BJ (cell line): Measurements from ENCODE around the gene CORO2B. TPM values are rescaled to one million over a fixed set of nuclear protein-coding genes. Genes with fewer than 3 reads are reported as not detected.

Source experiments
- CTCF ChIA-PET: fragments of 350-600 bp; formaldehyde crosslinking; extraction: SDS; loops from one replicate; lab custom pipeline; 2021; ENCODE audit warnings: antibody characterized with exemption, inconsistent platforms; lab: Yijun Ruan, JAX
- POLR2A ChIA-PET: fragments of 300-600 bp; sonication (Branson Sonifier 250); formaldehyde crosslinking; extraction: SDS; loops from one replicate; lab custom pipeline; 2021; ENCODE audit warnings: antibody characterized with exemption; lab: Charles Lee
- DNase-seq: peaks from one replicate; pipeline ENCODE4 v3.0.0-alpha.2; 2011; ENCODE audit warnings: low read depth
- H3K27me3 ChIP-seq: 2 replicates; pipeline ENCODE4 v1.6.0; 2011; ENCODE audit warnings: low read length; ENCODE audit not compliant: control insufficient read depth, insufficient read depth
- H3K36me3 ChIP-seq: 2 replicates; pipeline ENCODE4 v1.5.1; 2011; ENCODE audit warnings: low read length; ENCODE audit not compliant: control insufficient read depth, insufficient read depth
- H3K4me3 ChIP-seq: 2 replicates; pipeline ENCODE4 v1.5.1; 2011; ENCODE audit warnings: low read depth, mild to moderate bottlenecking, control low read depth, low read length
- polyA plus RNA-seq: library from polyadenylated mRNA; depleted of rRNA; stranded (reverse); fragments of >200 nt; gene quantifications from 2 replicates; pipeline ENCODE4 v1.2.3, GENCODE V29; 2011
- TF ChIP-seq, protein P1 (sequence below): IDR thresholded peaks from 2 replicates; pipeline ENCODE4 v1.5.1; 2011; ENCODE audit warnings: low read depth, mild to moderate bottlenecking, control low read depth, inconsistent platforms, low read length, moderate library complexity; ENCODE audit not compliant: insufficient read depth

CORO2B gene
- polyA plus RNA-seq, 1 experiment = 7.7 TPM

DNA sequence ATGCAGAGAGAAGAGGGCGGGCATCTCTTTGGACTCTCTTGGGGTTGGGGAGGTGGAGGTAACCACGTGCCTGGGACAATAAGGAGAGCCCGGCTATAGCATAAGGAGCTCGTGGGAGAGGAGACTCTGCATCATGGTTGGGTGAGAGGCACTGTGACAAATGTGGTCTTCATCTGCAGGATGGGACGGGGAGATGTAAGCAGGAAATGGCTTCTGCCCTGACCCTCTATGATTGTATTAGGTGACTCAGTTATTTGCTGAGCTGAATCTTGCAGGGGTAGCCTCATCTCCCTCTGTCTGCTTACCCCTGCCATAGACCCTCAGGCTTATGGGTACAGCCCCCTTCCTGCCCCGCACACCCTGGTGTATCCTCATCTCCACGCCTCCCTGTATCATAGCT is 48.7 kb downstream of the CORO2B start:
- CTCF ChIA-PET = interaction anchor here (1.7 kb wide), 1 partner anchor 46 kb away, joined by 6 read pairs; no protein-coding TSS in a partner anchor
- Histone ChIP-seq H3K4me3 (no peak overlapping the region), H3K36me3 (no peaks in the 10 kb centered on the region), H3K27me3 (no peaks in the 10 kb centered on the region)
- TF ChIP-seq, protein P1, sequence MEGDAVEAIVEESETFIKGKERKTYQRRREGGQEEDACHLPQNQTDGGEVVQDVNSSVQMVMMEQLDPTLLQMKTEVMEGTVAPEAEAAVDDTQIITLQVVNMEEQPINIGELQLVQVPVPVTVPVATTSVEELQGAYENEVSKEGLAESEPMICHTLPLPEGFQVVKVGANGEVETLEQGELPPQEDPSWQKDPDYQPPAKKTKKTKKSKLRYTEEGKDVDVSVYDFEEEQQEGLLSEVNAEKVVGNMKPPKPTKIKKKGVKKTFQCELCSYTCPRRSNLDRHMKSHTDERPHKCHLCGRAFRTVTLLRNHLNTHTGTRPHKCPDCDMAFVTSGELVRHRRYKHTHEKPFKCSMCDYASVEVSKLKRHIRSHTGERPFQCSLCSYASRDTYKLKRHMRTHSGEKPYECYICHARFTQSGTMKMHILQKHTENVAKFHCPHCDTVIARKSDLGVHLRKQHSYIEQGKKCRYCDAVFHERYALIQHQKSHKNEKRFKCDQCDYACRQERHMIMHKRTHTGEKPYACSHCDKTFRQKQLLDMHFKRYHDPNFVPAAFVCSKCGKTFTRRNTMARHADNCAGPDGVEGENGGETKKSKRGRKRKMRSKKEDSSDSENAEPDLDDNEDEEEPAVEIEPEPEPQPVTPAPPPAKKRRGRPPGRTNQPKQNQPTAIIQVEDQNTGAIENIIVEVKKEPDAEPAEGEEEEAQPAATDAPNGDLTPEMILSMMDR = no peak
- DNase-seq = no peak
- POLR2A ChIA-PET = no interaction called here

DNA sequence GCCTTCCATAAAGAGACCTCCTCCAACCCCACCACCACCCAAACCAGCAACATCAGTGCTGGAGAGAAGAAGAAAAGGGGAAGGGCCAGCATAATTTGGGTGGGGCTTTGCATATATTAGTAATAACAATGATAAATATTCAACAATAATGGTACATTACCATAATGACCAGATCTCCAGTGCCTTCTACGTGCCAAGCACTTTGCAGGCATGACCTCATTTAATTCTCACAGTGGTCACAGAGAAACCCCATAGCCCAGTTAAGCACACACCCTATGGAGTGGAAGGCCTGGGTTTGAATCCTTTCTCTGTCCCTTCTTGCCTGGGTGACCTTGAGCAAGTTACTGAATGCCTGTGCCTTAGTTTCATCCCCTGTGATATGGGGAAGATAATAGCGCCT is 49.2 kb downstream of the CORO2B start:
- DNase-seq = no peak
- no peaks in the 10 kb centered on the region for H3K36me3 ChIP-seq
- ChIA-PET CTCF (interaction anchor here (1.5 to 1.7 kb wide), 2 partner anchors 46 to 74 kb away, joined by 4 to 6 read pairs; no protein-coding TSS in a partner anchor), POLR2A (no interaction called here)
- no peak overlapping the region for H3K4me3 ChIP-seq
- no peaks in the 10 kb centered on the region for H3K27me3 ChIP-seq
- TF ChIP-seq, protein P1 = no peak

DNA sequence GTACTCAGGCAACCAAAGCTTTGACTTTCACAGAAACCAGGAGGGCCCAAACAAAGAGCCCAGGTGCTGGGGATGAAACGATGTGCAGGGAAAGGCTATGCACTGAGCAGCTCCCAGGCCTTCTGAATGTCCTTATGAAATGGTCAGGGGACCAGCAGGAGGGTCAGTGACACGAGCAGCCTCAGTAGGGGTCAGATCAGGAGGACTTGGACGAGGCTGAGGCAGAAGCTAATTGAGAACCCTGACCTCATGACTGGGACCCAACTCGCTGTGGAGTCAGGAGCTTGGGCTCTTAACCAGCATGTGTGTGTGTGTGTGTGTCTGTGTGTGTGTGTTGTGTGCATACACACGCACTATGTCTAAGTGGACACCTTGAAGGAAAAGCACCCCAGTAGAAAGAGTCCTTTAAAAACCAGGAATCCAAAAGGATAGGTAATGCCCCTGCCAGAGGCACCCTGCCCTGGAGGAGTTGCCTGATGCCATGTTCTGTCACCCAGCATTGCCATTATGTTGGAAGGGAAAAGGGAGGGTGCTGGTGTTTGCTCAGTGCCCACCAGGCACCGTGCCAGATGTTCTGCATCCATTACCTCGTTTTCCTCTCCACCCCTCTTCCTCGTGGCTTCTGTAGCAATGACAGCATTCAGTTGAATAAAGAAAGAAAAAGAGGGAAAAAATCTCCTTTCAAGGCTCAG is 50.9 kb downstream of the CORO2B start:
- Histone ChIP-seq H3K27me3 (no peaks in the 10 kb centered on the region), H3K36me3 (no peaks in the 10 kb centered on the region), H3K4me3 (no peak overlapping the region)
- DNase-seq = no peak
- ChIA-PET CTCF (interaction anchor here (1.4 to 1.5 kb wide), 2 partner anchors 44 to 75 kb away, joined by 3 to 4 read pairs; no protein-coding TSS in a partner anchor), POLR2A (no interaction called here)
- TF ChIP-seq, protein P1 = no peak

GRCh38 chr15:68630211-68630555 is 51.4 kb downstream of the CORO2B start:
- Histone ChIP-seq H3K36me3 (no peaks in the 10 kb centered on the region), H3K27me3 (no peaks in the 10 kb centered on the region), H3K4me3 (no peak overlapping the region)
- POLR2A ChIA-PET = no interaction called here
- TF ChIP-seq, protein P1 = no peak
- no peak for DNase-seq
- CTCF ChIA-PET = interaction anchor here (1.4 kb wide), 1 partner anchor 44 kb away, joined by 3 read pairs; no protein-coding TSS in a partner anchor

- Histone ChIP-seq H3K27me3 (no peaks in the 10 kb centered on the region), H3K4me3 (no peak overlapping the region), H3K36me3 (no peaks in the 10 kb centered on the region)
- POLR2A ChIA-PET = no interaction called here
- TF ChIP-seq, protein P1 = no peak
- DNase-seq = no peak
- CTCF ChIA-PET = interaction anchor here (1.3 to 1.8 kb wide), 3 partner anchors 10 to 43 kb away, joined by 3 to 5 read pairs (median 3); no protein-coding TSS in a partner anchor
Measured at GRCh38 chr15:68630836-68631235, 52.0 kb downstream of the CORO2B start.
